Stimulated activated CD4-positive, alpha-beta T cell treated with anti-CD3 and anti-CD28 coated beads, Interleukin-15, amount 100 ng/mL, for 1 hour (primary cell): ENCODE data around the gene KCNN4.
"Not testable (repeated sequence)": the region's sequence is repeated elsewhere in the genome, so short reads cannot be mapped to it uniquely, and the experiment has no call there.

Experiments used
- DNase-seq, 2 donors: peaks; one replicate each; pipeline ENCODE4 v3.0.0-alpha.2; 2020; ENCODE audit warnings: low read depth in 1 of 2, low spot score in 1 of 2

KCNN4 gene

GRCh38 chr19:43780706-43781525 is at the start of gene KCNN4:
KCNN4 (minus strand) TSS chr19:43780973; CDS start chr19:43780861, 112 bp downstream.
- DNase-seq: peak; percentile 38 to 60

DNA sequence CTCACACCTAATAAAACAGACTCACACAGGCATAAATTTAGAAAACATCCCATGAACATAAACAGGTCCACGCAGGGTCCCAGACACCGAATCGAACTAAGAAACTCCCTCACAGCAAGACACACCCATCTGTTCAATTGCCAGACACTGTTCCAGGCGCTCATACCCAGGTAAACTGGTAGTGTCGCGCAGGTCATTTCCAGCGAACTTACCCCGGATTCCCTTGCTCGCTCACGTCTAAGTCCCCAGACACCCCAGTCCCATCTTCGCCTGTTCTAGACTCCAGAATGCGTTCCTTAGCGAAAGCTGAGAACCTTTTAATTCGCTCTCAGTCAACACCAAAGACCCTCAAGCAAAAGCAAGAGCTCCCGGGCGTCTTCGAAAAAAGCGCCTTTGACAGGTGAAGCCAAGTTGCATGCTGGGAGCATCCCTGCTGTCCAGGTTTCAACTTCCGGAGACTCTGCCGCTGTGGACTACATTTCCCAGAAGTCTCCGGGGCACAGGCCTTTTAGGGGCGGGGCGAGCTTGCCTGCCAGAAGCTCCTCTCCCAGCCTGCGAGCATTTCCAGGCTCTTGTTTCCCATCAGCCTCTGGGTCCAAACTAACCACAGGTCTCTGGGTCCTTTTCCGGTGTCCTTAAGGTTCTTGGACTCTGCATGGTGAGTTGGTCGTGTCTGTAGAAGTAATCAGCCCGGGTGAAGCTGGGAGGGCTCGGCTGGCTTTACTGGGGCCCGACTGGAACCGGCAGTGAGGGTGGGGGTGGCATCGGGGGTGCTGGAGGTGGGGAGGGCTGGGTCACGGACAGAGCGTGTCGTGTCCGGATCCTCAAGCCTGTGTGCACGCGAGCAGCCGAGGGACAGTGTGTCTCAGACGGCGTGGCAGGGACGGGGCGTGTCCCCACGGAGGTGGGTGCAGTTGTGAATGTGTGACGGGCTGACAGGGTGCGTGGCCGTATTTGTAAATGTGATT is 46.3 kb upstream of the KCNN4 start, which contains the start of gene ZNF283:
Gene ZNF283, plus strand, starts transcription at position 535 of the 968 bp plus-strand sequence. CDS start 6,184 bp downstream, outside the sequence.
- DNase-seq: peak; percentile 56 to 72

DNA sequence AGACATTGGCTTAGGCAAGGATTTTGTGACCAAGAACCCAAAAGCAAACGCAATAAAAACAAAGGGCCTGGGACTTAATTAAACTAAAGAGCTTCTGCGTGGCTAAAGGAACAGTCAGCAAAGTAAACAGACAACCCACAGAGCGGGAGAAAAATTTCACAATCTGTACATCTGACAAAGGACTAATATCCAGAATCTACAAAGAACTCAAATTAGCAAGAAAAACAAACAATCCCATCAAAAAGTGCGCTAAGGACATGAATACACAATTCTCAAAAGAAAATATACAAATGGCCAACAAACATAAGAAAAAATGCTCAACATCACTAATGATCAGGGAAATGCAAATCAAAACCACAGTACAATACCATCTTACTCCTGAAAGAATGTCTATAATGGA is 43.8 kb upstream of the KCNN4 start:
- DNase-seq: not testable (repeated sequence)

DNA sequence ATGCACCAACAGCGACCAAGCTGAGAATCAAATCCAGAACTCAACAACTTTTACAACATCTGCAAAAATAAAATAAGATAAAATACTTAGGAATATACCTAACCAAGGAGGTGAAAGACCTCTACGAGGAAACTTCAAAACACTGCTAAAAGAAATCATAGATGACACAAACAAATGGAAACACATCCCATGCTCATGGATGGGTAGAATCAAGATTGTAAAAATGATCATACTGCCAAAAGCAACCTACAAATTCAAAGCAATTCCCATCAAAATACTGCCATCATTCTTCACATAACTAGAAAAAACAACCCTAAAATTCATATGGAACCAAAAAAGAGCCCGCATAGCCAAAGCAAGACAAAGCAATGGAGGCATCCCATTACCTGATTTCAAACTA is 43.1 kb upstream of the KCNN4 start:
- not testable (repeated sequence) for DNase-seq

DNA sequence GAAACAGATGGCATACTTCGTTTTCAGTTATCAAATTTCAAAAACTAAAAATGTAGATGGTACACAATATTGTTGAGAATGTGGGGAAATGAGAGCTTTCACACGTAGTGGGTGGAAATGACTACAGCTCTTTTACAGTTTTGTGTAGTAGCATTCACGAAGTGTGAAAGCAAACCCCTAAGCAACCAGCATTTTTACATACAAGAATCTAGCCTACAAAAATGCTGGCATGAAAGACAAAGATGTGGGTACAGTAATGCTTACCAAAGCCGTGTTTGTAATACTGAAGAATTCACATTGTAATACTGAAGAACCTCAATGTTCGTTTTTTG is 40.1 kb upstream of the KCNN4 start:
- DNase-seq: no peak

GRCh38 chr19:43820098-43820883 is 39.5 kb upstream of the KCNN4 start:
- DNase-seq: peak in 1 of 2 donors; percentile 16

GRCh38 chr19:43818500-43818899 is 37.7 kb upstream of the KCNN4 start:
- DNase-seq: no peak

- DNase-seq: not testable (repeated sequence)
Measured at GRCh38 chr19:43817454-43817853, 36.7 kb upstream of the KCNN4 start.

DNA sequence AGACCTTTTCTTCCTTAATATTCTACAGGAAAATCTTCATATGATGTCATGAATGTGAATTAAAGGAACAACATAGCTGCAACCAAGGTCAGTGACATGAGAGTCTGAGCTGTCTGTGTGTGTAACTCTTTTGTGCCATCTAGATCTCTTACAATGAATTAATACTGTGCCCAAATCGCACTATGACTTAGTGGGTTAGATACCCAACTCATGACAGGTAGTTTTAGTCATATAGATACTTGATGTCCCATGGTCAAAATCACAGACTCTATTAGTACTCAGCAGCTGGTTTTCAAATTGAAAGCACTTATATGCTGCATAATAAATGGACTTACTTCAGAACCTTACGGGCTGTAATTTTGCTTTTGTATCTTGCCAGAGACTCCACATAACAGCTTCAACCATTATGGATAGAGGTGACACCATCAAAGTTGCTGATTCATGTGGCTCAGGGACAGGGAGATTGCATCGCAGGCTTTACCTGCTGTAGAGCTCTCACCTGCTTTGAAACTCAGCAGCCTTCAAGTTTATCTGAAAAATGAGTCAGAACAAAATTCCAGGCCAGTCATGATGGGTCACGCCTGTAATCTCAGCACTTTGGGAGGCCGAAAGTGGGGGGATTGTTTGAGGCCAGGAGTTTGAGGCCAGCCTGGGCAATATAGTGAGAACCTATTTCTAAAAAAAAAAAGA is 34.0 kb upstream of the KCNN4 start:
- DNase-seq: no peak

GRCh38 chr19:43812688-43813087 is 31.9 kb upstream of the KCNN4 start:
- no peak for DNase-seq

- no peak for DNase-seq
Measured at GRCh38 chr19:43812259-43812658, 31.5 kb upstream of the KCNN4 start.

DNA sequence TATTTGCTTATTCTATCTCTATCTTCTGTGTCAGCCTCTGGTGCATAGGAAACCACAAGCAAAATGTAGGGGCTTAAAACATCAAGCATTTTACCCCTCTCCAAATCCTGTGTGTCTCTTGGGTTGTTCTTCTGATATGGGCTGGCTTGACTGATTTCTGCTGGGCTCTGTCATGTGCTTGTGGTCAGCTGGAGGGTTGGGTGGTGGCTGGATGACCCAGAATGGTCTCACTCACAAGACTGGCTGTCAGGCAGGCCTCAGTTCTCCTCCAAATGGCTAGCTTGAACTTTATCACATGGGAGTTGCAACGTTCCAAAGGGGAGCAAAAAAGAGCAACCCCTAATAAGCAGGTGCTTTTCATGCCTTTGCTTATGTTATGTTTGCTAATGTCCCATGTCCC is 31.1 kb upstream of the KCNN4 start:
- no peak for DNase-seq

GRCh38 chr19:43809762-43810696 is 29.3 kb upstream of the KCNN4 start:
- no peak for DNase-seq

DNA sequence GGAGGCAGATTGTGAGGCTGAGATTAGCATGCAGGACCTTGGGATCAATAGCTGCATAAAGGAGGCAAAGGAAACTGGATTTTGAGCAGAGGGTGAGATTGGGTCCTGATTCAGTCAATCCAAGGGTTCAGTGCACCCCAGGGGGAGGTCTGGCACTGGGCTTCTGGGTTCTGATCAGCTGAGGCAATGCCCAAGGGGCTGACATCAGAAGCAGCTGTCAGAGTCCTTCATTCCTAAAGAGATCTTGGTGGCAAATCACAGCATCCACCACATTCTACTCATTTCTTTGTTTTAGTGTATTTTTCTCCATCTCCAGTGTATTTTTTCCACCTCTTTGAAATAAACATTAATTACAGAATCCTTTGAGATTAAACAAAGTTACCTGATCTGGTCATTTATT is 26.9 kb upstream of the KCNN4 start:
- no peak for DNase-seq

DNA sequence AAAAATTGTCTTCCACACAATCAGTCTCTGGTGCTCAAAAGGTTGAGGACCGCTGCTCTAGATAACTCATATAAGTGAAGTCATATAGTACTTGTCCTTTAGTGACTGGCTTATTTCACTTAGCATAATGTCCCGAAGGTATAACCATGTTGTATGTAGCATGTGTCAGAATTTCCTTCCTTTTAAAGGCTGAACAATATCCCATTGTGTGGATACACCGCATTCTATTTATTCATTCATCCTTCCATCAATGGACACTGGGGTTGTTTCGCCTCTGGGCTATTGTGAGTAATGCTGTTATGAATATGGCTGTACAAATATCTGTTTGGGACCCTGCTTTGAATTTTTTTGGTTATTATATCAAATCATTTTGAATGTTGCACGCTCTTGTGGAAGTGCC is 26.1 kb upstream of the KCNN4 start:
- DNase-seq: no peak

- not testable (repeated sequence) for DNase-seq
Measured at GRCh38 chr19:43806401-43806800, 25.6 kb upstream of the KCNN4 start.

- DNase-seq: no peak
Measured at GRCh38 chr19:43804432-43804831, 23.7 kb upstream of the KCNN4 start.

GRCh38 chr19:43802216-43802951 is 21.6 kb upstream of the KCNN4 start, which contains the start of gene LYPD5:
LYPD5 (minus strand) TSS chr19:43802447; CDS start chr19:43802380, 67 bp downstream.
- DNase-seq: no peak
